ENCODE data around the gene OR51D1. TPM values are rescaled to one million over a fixed set of nuclear protein-coding genes. Genes with fewer than 3 reads are reported as not detected.
A peak's percentile ranks its signal among the peaks of the same experiment; 100 is the strongest.

The OR51D1 gene
- total RNA-seq, 4 donors from 2014 or later, result not detected

DNA sequence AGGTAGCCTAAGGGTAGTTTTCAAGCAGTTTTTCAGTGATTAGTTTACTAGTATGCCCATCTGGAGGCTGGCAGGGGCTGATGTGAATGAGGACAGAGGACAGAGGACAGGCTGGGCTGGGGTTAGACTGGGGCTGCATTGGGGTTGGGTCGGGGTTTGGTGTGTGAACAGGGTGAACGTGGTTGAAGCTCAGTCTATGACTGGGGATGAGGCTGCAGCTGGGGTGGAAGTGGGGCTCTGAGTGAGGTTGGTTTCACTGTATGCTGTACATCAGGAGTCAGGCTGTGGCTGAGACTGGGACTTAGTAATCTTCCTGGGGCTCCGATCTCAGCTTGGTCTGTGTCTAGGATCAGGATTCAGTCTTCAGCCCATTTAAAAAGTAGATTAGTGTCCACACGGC is 7.0 kb downstream of the OR51D1 start:
- Histone ChIP-seq H3K27ac (peak overlapping the region in 1 of 4 donors; percentile 12), H3K4me3 (no peak overlapping the region), H3K36me3 (no peaks in the 10 kb centered on the region), H3K27me3 (no peaks in the 10 kb centered on the region), H3K4me1 (no peaks in the 10 kb centered on the region), H3K9me3 (no peaks in the 10 kb centered on the region)
- 71% methylated on average over 4 of the region's 4 CpGs; no CpG with 5 or more reads in 1 of the 2 donors for WGBS, 2 donors (ENCODE audit: low coverage in 1 of 2)
- TF ChIP-seq, protein P1, sequence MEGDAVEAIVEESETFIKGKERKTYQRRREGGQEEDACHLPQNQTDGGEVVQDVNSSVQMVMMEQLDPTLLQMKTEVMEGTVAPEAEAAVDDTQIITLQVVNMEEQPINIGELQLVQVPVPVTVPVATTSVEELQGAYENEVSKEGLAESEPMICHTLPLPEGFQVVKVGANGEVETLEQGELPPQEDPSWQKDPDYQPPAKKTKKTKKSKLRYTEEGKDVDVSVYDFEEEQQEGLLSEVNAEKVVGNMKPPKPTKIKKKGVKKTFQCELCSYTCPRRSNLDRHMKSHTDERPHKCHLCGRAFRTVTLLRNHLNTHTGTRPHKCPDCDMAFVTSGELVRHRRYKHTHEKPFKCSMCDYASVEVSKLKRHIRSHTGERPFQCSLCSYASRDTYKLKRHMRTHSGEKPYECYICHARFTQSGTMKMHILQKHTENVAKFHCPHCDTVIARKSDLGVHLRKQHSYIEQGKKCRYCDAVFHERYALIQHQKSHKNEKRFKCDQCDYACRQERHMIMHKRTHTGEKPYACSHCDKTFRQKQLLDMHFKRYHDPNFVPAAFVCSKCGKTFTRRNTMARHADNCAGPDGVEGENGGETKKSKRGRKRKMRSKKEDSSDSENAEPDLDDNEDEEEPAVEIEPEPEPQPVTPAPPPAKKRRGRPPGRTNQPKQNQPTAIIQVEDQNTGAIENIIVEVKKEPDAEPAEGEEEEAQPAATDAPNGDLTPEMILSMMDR (IDR thresholded peaks at IDR 0.05), result no peak
- no peak for TF ChIP-seq POLR2A (IDR thresholded peaks at IDR 0.05)
- TF ChIP-seq EP300 (IDR thresholded peaks at IDR 0.05; ENCODE audit: low read depth), result no peak
- no peak for TF ChIP-seq POLR2AphosphoS5 (IDR thresholded peaks at IDR 0.05)
- in situ Hi-C loops (cut with MboI; ENCODE audit: low pct_ligation_motif_present in 1 of 4, low pct_unique_long_range_greater_than_20kb in 1 of 4, low sequenced_read_pairs in 3 of 4), result loop anchor here (25.0 kb wide), 2 partner anchors 193 to 368 kb away; partner anchors contain the start of gene OR51S1 (in 1 of the 4)
- intact Hi-C loops (cut with DNase I; ENCODE audit: low total_unique reads), result no loop called here
- no peak for DNase-seq

DNA sequence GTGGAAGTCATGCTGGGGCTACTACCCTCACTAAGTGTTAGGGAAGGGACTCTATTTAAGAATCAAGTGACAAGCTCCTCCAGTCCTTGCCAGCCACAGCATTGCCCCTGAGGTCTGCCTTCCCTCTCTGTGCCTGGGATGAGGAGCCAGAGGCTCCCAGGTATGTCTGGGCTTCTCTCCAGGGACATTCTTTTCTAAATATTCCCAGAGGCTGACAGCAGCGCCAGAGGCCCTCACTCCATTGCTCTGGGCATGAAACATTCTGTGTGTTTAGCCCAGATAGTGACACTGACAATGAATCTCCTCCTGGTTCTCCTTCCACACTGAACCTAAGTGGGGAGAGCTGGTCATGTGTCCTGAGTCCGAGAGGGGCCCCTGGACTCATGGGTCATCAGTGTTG is 8.7 kb downstream of the OR51D1 start:
- no peaks in the 10 kb centered on the region for H3K27me3 ChIP-seq
- no peaks in the 10 kb centered on the region for H3K36me3 ChIP-seq
- intact Hi-C loops (cut with DNase I; ENCODE audit: low total_unique reads) (no loop called here), in situ Hi-C loops (cut with MboI; ENCODE audit: low pct_ligation_motif_present in 1 of 4, low pct_unique_long_range_greater_than_20kb in 1 of 4, low sequenced_read_pairs in 3 of 4) (loop anchor here (25.0 kb wide), 2 partner anchors 191 to 366 kb away; partner anchors contain the start of gene OR51S1 (in 1 of the 4))
- H3K27ac ChIP-seq, result peak overlapping the region; percentile 3 to 57 (median 32)
- no peak overlapping the region for H3K4me3 ChIP-seq
- DNase-seq, result no peak
- H3K9me3 ChIP-seq, result no peaks in the 10 kb centered on the region
- WGBS, 2 donors (ENCODE audit: low coverage in 1 of 2), result 58% methylated on average over 2 of the region's 2 CpGs; no CpG with 5 or more reads in 1 of the 2 donors
- TF ChIP-seq, protein P1 (IDR thresholded peaks at IDR 0.05), result no peak
- TF ChIP-seq EP300 (IDR thresholded peaks at IDR 0.05; ENCODE audit: low read depth) (no peak), POLR2A (IDR thresholded peaks at IDR 0.05) (no peak), POLR2AphosphoS5 (IDR thresholded peaks at IDR 0.05) (peak in 2 of 3 donors; percentile 23 to 38)
- no peaks in the 10 kb centered on the region for H3K4me1 ChIP-seq

DNA sequence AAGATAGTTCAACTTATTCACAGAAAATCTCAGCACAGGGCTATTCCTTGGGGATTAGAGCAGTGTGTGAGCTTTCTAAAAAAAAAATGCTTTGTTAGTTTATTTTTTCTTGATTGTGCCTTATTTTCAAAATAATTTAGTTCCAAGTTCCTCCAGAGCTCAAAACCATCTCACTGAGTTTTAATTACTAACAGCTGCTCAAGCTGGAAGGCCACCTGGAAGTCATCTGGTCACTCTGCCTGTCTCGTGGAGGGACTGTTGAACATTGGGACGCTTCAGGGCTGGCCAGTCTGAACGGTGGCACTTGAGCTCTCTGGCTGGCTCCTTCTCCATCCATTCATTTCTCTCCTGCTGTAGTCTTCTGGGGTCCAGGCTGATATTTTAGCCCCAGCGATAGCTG is 10.5 kb downstream of the OR51D1 start:
- in situ Hi-C loops (cut with MboI; ENCODE audit: low pct_ligation_motif_present in 1 of 4, low pct_unique_long_range_greater_than_20kb in 1 of 4, low sequenced_read_pairs in 3 of 4) (loop anchor here (25.0 kb wide), 2 partner anchors 190 to 365 kb away; partner anchors contain the start of gene OR51S1 (in 1 of the 4)), intact Hi-C loops (cut with DNase I; ENCODE audit: low total_unique reads) (no loop called here)
- H3K27me3 ChIP-seq, result no peaks in the 10 kb centered on the region
- H3K4me1 ChIP-seq, result no peaks in the 10 kb centered on the region
- H3K36me3 ChIP-seq, result no peaks in the 10 kb centered on the region
- H3K9me3 ChIP-seq, result no peaks in the 10 kb centered on the region
- WGBS, 2 donors (ENCODE audit: low coverage in 1 of 2), result 58 to 65% methylated on average over 2 to 4 of the region's 4 CpGs
- no peak overlapping the region for H3K27ac ChIP-seq
- DNase-seq, result no peak
- no peak overlapping the region for H3K4me3 ChIP-seq
- TF ChIP-seq, protein P1 (IDR thresholded peaks at IDR 0.05), result no peak
- TF ChIP-seq EP300 (IDR thresholded peaks at IDR 0.05; ENCODE audit: low read depth) (no peak), POLR2AphosphoS5 (IDR thresholded peaks at IDR 0.05) (no peak), POLR2A (IDR thresholded peaks at IDR 0.05) (no peak)

DNA sequence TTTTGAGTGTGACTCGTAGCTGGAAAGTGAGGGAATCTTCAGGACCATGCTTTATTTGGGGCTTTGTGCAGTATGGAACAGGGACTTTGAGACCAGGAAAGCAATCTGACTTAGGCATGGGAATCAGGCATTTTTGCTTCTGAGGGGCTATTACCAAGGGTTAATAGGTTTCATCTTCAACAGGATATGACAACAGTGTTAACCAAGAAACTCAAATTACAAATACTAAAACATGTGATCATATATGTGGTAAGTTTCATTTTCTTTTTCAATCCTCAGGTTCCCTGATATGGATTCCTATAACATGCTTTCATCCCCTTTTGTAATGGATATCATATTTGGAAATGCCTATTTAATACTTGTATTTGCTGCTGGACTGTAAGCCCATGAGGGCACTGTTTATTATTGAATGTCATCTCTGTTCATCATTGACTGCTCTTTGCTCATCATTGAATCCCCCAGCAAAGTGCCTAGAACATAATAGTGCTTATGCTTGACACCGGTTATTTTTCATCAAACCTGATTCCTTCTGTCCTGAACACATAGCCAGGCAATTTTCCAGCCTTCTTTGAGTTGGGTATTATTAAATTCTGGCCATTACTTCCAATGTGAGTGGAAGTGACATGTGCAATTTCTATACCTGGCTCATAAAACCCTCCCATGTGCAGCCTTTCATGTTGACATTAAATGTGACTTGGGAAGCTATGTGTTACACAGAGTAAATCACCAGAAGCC is 17.5 kb downstream of the OR51D1 start:
- in situ Hi-C loops (cut with MboI; ENCODE audit: low pct_ligation_motif_present in 1 of 4, low pct_unique_long_range_greater_than_20kb in 1 of 4, low sequenced_read_pairs in 3 of 4), result no loop called here
- H3K4me3 ChIP-seq, result no peak overlapping the region
- intact Hi-C loops (cut with DNase I; ENCODE audit: low total_unique reads), result no loop called here
- no peak for DNase-seq
- H3K27ac ChIP-seq, result no peak overlapping the region
- no peaks in the 10 kb centered on the region for H3K27me3 ChIP-seq
- no peaks in the 10 kb centered on the region for H3K9me3 ChIP-seq
- no peaks in the 10 kb centered on the region for H3K36me3 ChIP-seq
- H3K4me1 ChIP-seq, result no peaks in the 10 kb centered on the region
- TF ChIP-seq POLR2AphosphoS5 (IDR thresholded peaks at IDR 0.05) (no peak), EP300 (IDR thresholded peaks at IDR 0.05; ENCODE audit: low read depth) (no peak), POLR2A (IDR thresholded peaks at IDR 0.05) (no peak)
- TF ChIP-seq, protein P1 (IDR thresholded peaks at IDR 0.05), result no peak
- 65 to 78% methylated on average over 2 of the region's 2 CpGs for WGBS, 2 donors (ENCODE audit: low coverage in 1 of 2)

Measured in transverse colon (tissue), 4 donors.